Liver (tissue), 9 donors: Measurements from ENCODE around the gene PLPP6. TPM values are rescaled to one million over a fixed set of nuclear protein-coding genes. Genes with fewer than 3 reads are reported as not detected.

ENCODE experiments used
- DNase-seq: peaks from one replicate; pipeline ENCODE4 v3.0.0-alpha.2; 2017; ENCODE audit warnings: low spot score
- H3K27ac ChIP-seq, 2 donors: one replicate each; pipeline ENCODE4 v1.7.0; 2013; ENCODE audit warnings: inconsistent platforms in 2 of 2, low read length in 2 of 2, control low read depth in 1 of 2, low read depth in 1 of 2, mild to moderate bottlenecking in 1 of 2
- H3K27me3 ChIP-seq, 4 donors: one replicate each; pipeline versions ENCODE4 v1.6.1 to v1.7.0; 2013; ENCODE audit warnings: low read length in 3 of 4, inconsistent platforms in 1 of 4, mild to moderate bottlenecking in 1 of 4, moderate library complexity in 1 of 4; ENCODE audit not compliant: control insufficient read depth in 4 of 4, insufficient read depth in 4 of 4
- H3K36me3 ChIP-seq, 4 donors: one replicate each; pipeline versions ENCODE4 v1.6.1 to v1.7.0; 2013; ENCODE audit warnings: low read length in 3 of 4, mild to moderate bottlenecking in 3 of 4, low read depth in 1 of 4, moderate library complexity in 1 of 4; ENCODE audit not compliant: control insufficient read depth in 4 of 4, insufficient read depth in 3 of 4
- H3K4me1 ChIP-seq, 4 donors: one replicate each; pipeline versions ENCODE4 v1.6.1 to v1.7.0; 2013; ENCODE audit warnings: low read length in 3 of 4, mild to moderate bottlenecking in 3 of 4, moderate library complexity in 1 of 4; ENCODE audit not compliant: control insufficient read depth in 4 of 4, insufficient read depth in 4 of 4
- H3K4me3 ChIP-seq, 3 donors: one replicate each; pipeline versions ENCODE4 v1.6.1 to v1.7.0; 2013; ENCODE audit warnings: low read length in 3 of 3, control low read depth in 1 of 3, low read depth in 1 of 3, mild to moderate bottlenecking in 1 of 3
- H3K9ac ChIP-seq, 2 donors: one replicate each; pipeline ENCODE4 v1.7.0; 2013; ENCODE audit warnings: low read length in 2 of 2, mild to moderate bottlenecking in 2 of 2, moderate library complexity in 2 of 2, control low read depth in 1 of 2, low read depth in 1 of 2
- H3K9me3 ChIP-seq, 4 donors: one replicate each; pipeline versions ENCODE4 v1.6.1 to v1.7.0; 2013; ENCODE audit warnings: low read length in 3 of 4; ENCODE audit not compliant: control insufficient read depth in 4 of 4
- ATF3 ChIP-seq: IDR thresholded peaks from 2 replicates; pipeline ENCODE4 v1.6.1; 2016; ENCODE audit warnings: antibody characterized with exemption
- CTCF ChIP-seq: fragments of 150-350 bp; IDR thresholded peaks from 2 replicates; pipeline ENCODE4 v1.5.1; 2017; ENCODE audit warnings: improper control_type of control experiment, low read depth, low read length; ENCODE audit not compliant: missing input control
- EGR1 ChIP-seq, 2 donors: IDR thresholded peaks; 2 replicates each; pipeline ENCODE4 v1.6.1; 2016 to 2018; ENCODE audit warnings: antibody characterized with exemption in 2 of 2, low read depth in 2 of 2
- FOXA1 ChIP-seq: IDR thresholded peaks from 2 replicates; pipeline ENCODE4 v1.6.1; 2016; ENCODE audit warnings: antibody characterized with exemption
- FOXA2 ChIP-seq: IDR thresholded peaks from 2 replicates; pipeline ENCODE4 v1.6.1; 2016; ENCODE audit warnings: antibody characterized with exemption
- GABPA ChIP-seq, 2 donors: IDR thresholded peaks in 1 of 2; conservative IDR thresholded peaks in 1 of 2; 2 replicates each; pipeline ENCODE4 v1.6.1; 2016; ENCODE audit warnings: antibody characterized with exemption in 2 of 2, mild to moderate bottlenecking in 1 of 2, moderate library complexity in 1 of 2
- HNF4A ChIP-seq, 2 donors: conservative IDR thresholded peaks; 2 replicates each; pipeline ENCODE4 v1.6.1; 2016; ENCODE audit warnings: antibody characterized with exemption in 2 of 2, mild to moderate bottlenecking in 2 of 2
- HNF4G ChIP-seq: IDR thresholded peaks from 2 replicates; pipeline ENCODE4 v1.6.1; 2016; ENCODE audit warnings: antibody characterized with exemption
- JUND ChIP-seq, 2 donors: IDR thresholded peaks; 2 replicates each; pipeline ENCODE4 v1.6.1; 2016; ENCODE audit warnings: antibody characterized with exemption in 2 of 2
- MAX ChIP-seq: IDR thresholded peaks from 2 replicates; pipeline ENCODE4 v1.6.1; 2016; ENCODE audit warnings: antibody characterized with exemption
- NR2F2 ChIP-seq: IDR thresholded peaks from 2 replicates; pipeline ENCODE4 v1.6.1; 2016; ENCODE audit warnings: antibody characterized with exemption
- RAD21 ChIP-seq, 2 donors: IDR thresholded peaks; 2 replicates each; pipeline ENCODE4 v1.6.1; 2016; ENCODE audit warnings: antibody characterized with exemption in 2 of 2, mild to moderate bottlenecking in 2 of 2
- REST ChIP-seq: IDR thresholded peaks from 2 replicates; pipeline ENCODE4 v1.6.1; 2016; ENCODE audit warnings: antibody characterized with exemption, mild to moderate bottlenecking
- RXRA ChIP-seq, 2 donors: IDR thresholded peaks; 2 replicates each; pipeline ENCODE4 v1.6.1; 2017 to 2018; ENCODE audit warnings: antibody characterized with exemption in 2 of 2, mild to moderate bottlenecking in 1 of 2
- SP1 ChIP-seq: IDR thresholded peaks from 2 replicates; pipeline ENCODE4 v1.6.1; 2018; ENCODE audit warnings: antibody characterized with exemption, mild to moderate bottlenecking
- TAF1 ChIP-seq: conservative IDR thresholded peaks from 2 replicates; pipeline ENCODE4 v1.6.1; 2016; ENCODE audit warnings: antibody characterized with exemption, mild to moderate bottlenecking
- YY1 ChIP-seq: IDR thresholded peaks from 2 replicates; pipeline ENCODE4 v1.6.1; 2016; ENCODE audit warnings: antibody characterized with exemption, mild to moderate bottlenecking
- WGBS: extraction: QIAGEN DNeasy Blood & Tissue Kit; methylation state at CpG from one replicate; pipeline ENCODE4 v1.1.7; 2013; 5-methylcytosine and 5-hydroxymethylcytosine counted together
- polyA plus RNA-seq, 2 donors: library from polyadenylated mRNA; stranded (reverse) in 1 of 2; unstranded in 1 of 2; fragments of 200-250 nt in 1 of 2; fragments of >200 nt in 1 of 2; fragmentation: Nextera tagmentation in 1 of 2; extraction: Ambion mirVana in 1 of 2; gene quantifications; one replicate each; pipeline versions ENCODE4 v1.2.1 to v1.2.3, GENCODE V29; 2013 to 2015
- total RNA-seq, 2 donors: library from RNA; depleted of rRNA; stranded (reverse); fragments of >200 nt; gene quantifications; one replicate each; pipeline ENCODE4 v1.2.3, GENCODE V29; 2014
- TF ChIP-seq, protein P1 (sequence below): IDR thresholded peaks from 2 replicates; pipeline ENCODE4 v1.6.1; 2016; ENCODE audit warnings: antibody characterized with exemption
- donor health status: healthy.
- donor health status: healthy.
- donor health status: healthy.
- donor health status: healthy.
- donor health status: healthy.

PLPP6 gene
- total RNA-seq (10 to 100 TPM; 11.7 to 11.8 TPM), polyA plus RNA-seq (10 to 100 TPM in 1 of 2 donors, 1 to 10 TPM in 1; 9.5 to 10.6 TPM)

DNA sequence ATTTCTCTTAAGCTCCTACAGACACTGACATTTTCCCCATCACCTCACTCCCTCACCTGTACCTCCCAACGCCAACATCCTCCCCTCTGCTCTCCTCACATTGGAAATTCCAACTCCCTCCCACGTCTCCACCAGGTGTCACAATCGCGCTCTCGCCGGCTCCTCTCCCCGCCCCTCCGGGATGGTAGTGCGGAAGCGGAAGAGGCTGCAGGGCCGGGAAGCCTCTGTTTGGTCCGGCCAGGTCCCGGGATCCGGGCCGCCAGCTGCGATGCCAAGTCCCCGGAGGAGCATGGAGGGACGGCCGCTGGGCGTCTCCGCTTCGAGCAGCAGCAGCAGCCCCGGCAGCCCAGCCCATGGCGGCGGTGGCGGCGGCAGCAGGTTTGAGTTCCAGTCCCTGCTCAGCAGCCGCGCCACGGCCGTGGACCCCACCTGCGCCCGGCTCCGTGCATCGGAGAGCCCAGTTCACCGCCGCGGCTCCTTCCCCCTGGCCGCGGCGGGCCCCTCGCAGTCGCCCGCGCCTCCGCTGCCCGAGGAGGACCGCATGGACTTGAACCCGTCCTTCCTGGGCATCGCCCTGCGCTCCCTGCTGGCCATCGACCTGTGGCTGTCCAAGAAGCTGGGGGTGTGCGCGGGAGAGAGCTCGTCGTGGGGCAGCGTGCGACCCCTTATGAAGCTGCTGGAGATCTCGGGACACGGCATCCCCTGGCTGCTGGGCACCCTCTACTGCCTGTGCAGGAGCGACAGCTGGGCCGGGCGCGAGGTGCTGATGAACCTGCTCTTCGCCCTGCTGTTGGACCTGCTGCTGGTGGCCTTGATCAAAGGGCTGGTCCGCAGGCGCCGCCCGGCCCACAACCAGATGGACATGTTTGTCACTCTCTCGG, at the start of gene PLPP6:
Gene PLPP6, plus strand, starts transcription at position 187 of the 881 bp plus-strand sequence. Its CDS starts 82 bp downstream, at position 269.
- DNase-seq: peak; percentile 81
- Histone ChIP-seq H3K9ac (peak within 1 kb of the TSS; percentile 55 to 95), H3K4me3 (peak within 1 kb of the TSS; percentile 73 to 95 (median 85)), H3K4me1 (peaks cover 8 to 41% (median 19%) of the 10 kb centered on the region in 4 donors), H3K36me3 (no peaks in the 10 kb centered on the region), H3K27me3 (no peaks in the 10 kb centered on the region), H3K27ac (peak within 1 kb of the TSS; percentile 94 to 97), H3K9me3 (no peaks in the 10 kb centered on the region)
- 1% methylated on average over 70 of the region's 70 CpGs for WGBS
- TF ChIP-seq TAF1 (no peak), RXRA (IDR thresholded peaks at IDR 0.05) (peak; percentile 33 to 37), MAX (peak; percentile 64), EGR1 (IDR thresholded peaks at IDR 0.05; ENCODE audit: low read depth in 2 of 2) (peak; percentile 91 to 94), HNF4G (no peak), NR2F2 (no peak), CTCF (peak; percentile 54), ATF3 (no peak), RAD21 (IDR thresholded peaks at IDR 0.05) (peak; percentile 78 to 80), GABPA (IDR thresholded peaks at IDR 0.05 in 1 of 2, conservative IDR thresholded peaks at IDR 0.05 in 1 of 2) (peak; percentile 77 to 89), REST (peak; percentile 39), SP1 (peak; percentile 48), HNF4A (conservative IDR thresholded peaks at IDR 0.05) (peak in 1 of 2 donors; percentile 59), FOXA1 (no peak), FOXA2 (no peak), JUND (IDR thresholded peaks at IDR 0.05) (no peak), YY1 (peak; percentile 65)
- TF ChIP-seq, protein P1, sequence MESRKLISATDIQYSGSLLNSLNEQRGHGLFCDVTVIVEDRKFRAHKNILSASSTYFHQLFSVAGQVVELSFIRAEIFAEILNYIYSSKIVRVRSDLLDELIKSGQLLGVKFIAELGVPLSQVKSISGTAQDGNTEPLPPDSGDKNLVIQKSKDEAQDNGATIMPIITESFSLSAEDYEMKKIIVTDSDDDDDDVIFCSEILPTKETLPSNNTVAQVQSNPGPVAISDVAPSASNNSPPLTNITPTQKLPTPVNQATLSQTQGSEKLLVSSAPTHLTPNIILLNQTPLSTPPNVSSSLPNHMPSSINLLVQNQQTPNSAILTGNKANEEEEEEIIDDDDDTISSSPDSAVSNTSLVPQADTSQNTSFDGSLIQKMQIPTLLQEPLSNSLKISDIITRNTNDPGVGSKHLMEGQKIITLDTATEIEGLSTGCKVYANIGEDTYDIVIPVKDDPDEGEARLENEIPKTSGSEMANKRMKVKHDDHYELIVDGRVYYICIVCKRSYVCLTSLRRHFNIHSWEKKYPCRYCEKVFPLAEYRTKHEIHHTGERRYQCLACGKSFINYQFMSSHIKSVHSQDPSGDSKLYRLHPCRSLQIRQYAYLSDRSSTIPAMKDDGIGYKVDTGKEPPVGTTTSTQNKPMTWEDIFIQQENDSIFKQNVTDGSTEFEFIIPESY: no peak
